HG02970 (cell line): Measurements from ENCODE around the gene ARRDC5.
"Not testable (repeated sequence)": the region's sequence is repeated elsewhere in the genome, so short reads cannot be mapped to it uniquely, and the experiment has no call there.

Experiments used
- ATAC-seq: cut with Tn5 transposase; IDR thresholded peaks from one replicate; pipeline ENCODE4 v1.9.1; 2021; ENCODE audit warnings: mild to moderate bottlenecking, moderate library complexity, moderate number of reproducible peaks; ENCODE audit not compliant: unreplicated experiment, low FRiP score

Gene ARRDC5

DNA sequence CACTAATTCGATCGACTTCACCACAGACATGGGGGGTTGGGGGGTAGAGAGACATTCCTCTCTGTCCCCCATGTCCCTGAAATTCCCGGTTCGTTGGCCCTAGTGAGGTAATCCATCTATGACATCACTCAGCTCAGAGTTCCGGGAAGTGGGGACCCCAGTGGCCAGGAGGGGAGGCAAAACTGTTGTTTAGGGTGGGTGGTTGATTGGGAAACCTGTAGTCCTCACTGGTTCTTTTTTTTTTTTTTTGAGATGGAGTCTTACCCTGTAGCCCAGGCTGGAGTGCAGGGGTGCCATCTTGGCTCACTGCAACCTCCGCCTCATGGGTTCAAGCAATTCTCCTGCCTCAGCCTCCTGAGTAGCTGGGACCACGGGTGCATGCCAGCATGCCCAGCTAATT lies at the start of gene ARRDC5:
Gene ARRDC5 (minus strand): TSS at position 101 of the 400 bp plus-strand sequence. CDS start 71 bp downstream, at position 30.
- no peak for ATAC-seq

- no peak for ATAC-seq
Measured at GRCh38 chr19:4951656-4952055, 49.0 kb upstream of the ARRDC5 start.

GRCh38 chr19:4950650-4951049 lies 48.0 kb upstream of the ARRDC5 start:
- not testable (repeated sequence) for ATAC-seq

DNA sequence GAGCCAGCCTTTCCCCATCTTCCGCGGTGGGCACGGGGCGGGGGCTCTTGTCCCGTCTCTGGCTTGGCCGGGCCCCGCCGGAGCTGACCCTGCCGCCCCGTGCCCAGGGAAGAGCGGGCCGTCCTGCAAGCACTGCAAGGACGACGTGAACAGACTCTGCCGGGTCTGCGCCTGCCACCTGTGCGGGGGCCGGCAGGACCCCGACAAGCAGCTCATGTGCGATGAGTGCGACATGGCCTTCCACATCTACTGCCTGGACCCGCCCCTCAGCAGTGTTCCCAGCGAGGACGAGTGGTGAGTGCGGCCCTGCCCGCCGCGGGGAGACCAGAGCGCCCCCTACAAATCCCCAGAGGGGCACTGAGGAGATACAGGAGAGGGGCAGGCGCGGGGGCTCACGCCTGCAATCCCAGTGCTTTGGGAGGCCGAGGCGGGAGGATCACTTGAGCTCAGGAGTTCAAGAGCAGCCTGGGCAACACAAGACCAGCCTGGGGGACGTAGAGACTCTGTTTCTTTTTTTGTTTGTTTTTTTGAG lies 39.0 kb upstream of the ARRDC5 start:
- ATAC-seq: not testable (repeated sequence)

GRCh38 chr19:4939466-4939865 lies 36.8 kb upstream of the ARRDC5 start:
- ATAC-seq: no peak

- ATAC-seq: not testable (repeated sequence)
Measured at GRCh38 chr19:4938461-4938860, 35.8 kb upstream of the ARRDC5 start.

DNA sequence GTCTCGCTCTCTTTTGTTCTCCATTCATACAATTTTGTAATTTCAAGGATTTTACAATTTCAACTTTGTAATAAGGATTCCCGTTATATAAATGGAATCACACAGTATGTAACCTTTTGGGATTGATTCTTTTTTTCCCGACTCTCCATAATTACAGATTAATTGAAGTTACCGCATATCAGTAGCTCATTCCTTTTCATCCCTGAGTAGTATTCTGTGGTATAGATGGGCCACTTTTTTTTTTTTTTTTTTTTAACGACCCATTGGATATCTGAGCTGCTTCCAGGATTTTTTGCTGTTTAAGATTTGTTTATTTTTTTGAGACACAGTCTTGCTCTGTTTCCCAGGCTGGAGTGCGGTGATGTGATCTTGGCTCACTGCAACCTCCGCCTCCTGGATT lies 34.4 kb upstream of the ARRDC5 start:
- ATAC-seq: no peak

- no peak for ATAC-seq
Measured at GRCh38 chr19:4935444-4935843, 32.7 kb upstream of the ARRDC5 start.

DNA sequence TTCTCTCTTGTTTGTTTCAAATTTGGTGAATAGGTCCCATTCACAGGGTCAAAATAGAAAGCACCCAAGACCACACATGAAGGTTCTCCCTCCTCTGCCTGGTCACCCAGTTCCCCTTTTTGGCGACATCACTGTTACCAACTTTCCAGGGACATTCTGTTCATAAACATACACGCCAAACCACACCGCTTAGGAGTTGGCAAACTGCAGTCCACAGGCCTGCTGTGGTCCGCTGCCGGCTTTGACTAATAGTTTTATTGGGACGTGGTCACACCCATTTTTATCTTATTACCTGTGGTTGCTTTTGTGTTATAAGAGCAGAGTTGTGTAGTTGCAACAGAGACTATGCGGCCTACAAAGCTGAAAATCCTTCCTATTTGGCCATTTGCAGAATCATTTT lies 30.8 kb upstream of the ARRDC5 start:
- ATAC-seq: no peak

DNA sequence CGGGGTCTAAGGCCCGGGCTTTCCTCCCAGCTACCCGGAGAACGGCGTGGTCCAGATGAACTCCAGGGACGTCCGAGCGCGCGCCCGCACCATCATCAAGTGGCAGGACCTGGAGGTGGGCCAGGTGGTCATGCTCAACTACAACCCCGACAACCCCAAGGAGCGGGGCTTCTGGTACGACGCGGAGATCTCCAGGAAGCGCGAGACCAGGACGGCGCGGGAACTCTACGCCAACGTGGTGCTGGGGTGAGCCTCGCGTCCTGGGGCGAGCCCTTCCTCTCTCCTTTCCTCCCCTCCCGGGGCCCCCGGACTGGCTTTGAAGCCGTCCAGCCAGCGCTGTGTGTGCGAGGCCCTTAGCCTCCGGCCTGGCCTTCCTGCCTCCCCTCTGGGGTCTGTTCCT lies 30.0 kb upstream of the ARRDC5 start:
- no peak for ATAC-seq

DNA sequence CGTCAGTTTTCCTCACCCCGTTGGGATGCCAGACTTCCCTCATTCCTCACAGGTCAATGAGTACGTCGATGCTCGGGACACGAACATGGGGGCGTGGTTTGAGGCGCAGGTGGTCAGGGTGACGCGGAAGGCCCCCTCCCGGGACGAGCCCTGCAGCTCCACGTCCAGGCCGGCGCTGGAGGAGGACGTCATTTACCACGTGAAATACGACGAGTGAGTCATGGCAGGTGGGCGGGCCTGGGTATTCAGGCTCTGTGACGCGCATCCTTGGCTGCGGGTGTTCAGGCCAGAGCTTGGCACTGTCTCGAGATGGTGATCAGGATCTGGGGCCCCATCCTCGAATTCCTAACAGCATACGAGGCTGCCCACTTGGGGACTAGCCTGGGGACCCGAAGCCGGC lies 28.0 kb upstream of the ARRDC5 start:
- no peak for ATAC-seq

DNA sequence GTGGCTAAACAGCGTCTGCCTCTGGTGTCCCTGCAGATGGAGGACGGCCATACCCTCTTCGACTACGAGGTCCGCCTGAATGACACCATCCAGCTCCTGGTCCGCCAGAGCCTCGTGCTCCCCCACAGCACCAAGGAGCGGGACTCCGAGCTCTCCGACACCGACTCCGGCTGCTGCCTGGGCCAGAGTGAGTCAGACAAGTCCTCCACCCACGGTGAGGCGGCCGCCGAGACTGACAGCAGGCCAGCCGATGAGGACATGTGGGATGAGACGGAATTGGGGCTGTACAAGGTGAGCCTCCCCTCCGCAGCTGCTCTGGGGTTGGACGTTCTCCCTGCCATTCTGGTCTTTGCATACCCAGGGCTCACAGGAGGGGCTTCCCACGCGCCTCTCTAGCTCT lies 26.5 kb upstream of the ARRDC5 start:
- no peak for ATAC-seq

GRCh38 chr19:4923276-4923747 lies 20.6 kb upstream of the ARRDC5 start:
- no peak for ATAC-seq

DNA sequence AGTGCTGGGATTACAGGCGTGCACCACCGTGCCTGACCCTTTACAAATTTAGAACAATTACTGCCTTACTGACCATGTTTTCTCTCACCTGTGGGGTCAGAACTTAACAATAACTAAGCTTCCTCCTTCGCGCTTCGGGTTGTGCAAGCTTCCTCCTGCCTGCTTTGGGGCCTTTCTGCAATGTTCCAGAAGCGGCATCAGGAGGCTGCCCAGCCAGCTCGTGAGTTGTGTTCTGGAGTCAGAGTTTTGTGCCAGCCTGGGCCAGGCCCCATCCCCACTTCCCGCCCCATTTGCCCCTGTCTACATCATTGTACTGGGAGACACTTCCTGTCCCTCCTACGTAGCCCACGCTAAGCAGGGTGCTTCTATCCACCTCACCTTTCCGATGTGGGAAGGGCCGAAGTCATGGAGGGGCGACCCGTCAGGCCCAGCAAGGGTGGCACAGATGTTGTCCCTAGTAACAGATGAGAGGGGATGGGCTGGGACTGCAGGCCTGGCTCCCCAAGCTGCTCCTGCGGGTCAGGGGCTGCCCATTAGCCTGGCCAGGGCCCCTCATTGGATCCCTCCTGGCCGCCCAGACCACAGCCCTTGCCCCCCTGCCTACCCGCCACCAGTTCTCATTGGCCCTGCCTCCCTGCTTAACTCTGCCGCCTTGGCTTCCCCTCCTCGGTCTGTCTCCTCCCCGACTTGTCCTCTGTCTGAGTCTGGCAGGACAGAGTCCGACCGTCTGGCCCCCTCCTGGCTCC lies 20.0 kb upstream of the ARRDC5 start:
- no peak for ATAC-seq

- no peak for ATAC-seq
Measured at GRCh38 chr19:4916292-4917082, 13.8 kb upstream of the ARRDC5 start.

- ATAC-seq: no peak
Measured at GRCh38 chr19:4914736-4915501, 12.2 kb upstream of the ARRDC5 start.

DNA sequence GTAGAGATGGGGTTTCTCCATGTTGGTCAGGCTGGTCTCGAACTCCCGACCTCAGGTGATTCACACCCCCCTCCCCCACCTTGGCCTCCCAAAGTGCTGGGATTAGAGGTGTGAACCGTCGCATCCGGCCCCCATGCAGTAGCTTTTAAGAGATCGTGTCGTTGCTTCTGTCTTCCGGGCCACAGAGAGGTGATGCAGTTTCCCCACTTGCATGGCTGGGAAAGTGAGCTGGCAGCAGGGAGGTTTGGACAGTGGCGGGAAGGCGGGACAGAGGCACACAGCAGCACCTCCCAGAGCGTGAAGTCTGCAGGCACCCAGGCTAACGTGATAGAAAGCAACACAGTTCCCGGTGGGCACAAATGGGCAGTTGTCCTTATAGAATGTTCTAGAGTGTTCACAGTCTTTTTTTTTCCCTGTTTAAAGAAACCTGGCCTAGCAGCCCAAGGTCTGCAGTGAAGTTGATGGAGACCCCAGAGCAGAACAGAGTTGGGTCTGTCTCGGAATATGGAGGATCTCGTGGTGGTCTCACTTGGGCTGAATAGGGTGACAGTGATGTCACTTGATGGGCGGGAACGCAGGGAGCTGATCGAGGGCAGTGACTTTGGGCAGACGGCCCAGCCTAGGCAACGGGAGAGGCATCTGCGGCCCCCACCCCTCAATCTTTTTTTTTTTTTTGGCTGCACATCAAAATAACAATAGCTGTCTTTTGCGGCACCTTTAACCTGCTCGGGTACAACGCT lies 11.5 kb upstream of the ARRDC5 start:
- no peak for ATAC-seq

DNA sequence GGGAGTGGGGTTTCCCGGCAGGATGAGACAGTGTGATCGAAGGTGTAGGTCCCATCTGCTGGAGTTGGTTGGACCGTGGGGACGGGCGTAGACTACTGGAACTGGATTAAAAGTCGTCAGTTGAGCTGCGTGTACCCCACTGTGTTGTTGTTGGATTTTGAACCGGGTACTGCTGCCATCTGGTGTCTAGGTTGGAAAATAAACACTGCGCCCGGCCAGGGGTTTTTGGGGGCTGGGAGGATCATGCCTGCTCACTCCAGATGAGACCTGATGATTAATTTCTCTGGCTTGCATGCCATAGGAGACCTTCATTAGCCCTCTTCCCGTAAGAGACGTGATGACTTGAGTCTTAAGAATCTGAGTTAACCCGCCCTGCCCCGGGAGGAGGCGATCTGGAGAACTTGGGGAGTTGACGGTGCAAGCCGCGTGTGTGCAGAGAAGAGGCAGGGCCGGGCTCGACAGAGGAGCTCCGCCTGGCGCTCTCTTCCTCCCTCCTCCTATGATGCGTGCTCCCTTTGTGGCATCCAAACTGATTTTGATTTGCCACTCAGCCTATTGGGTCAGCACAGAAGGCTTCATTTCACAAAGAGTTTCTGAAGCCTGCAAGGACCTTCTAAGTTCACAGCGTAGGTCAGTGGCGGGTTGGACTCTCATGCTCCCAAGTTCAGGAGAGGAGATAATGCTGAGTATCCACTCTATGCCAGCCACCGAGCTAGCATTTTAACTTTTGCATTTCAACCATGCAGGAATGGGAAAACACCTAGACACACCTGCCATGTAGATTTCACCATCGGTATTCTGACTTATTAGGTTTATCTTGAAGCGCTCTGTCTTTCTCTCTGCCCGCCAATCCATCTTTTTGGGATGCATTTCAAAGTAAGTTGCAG lies 9.3 kb upstream of the ARRDC5 start:
- no peak for ATAC-seq

DNA sequence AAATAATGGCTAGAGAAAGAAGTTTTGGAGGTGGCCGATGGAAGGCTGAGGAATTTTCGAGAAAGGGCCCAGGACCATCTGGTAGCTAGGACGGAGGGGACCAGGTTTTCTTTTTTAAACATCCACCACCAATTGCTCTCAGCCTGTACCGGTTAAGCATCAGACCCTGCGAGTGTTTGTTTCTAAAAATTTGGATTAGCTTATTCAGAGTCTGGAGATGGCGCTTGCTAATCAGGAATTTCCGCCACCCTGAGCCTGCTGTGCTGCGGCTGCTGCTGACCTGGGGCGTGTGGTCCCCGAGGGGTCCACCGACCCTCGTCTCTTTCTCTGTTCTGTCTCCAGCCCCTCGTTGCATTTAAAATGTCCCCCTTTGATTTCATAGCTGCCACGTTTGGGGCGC lies 8.6 kb upstream of the ARRDC5 start:
- no peak for ATAC-seq
